DMS79 treated with DMSO at 0.1 percent for 48 hours (cell line): Measurements from ENCODE around the gene SRRM3.
"Not testable (repeated sequence)": the region's sequence is repeated elsewhere in the genome, so short reads cannot be mapped to it uniquely, and the experiment has no call there.

Source experiments
- DNase-seq: peaks from one replicate; lab custom pipeline; 2025; lab: John Stamatoyannopoulos, UW

Gene SRRM3

GRCh38 chr7:76230214-76230613, 28.5 kb downstream of the SRRM3 start:
- DNase-seq: no peak

GRCh38 chr7:76231071-76231470, 29.4 kb downstream of the SRRM3 start:
- DNase-seq: peak; percentile 33

- no peak for DNase-seq
These were observed 29.9 kb downstream of the SRRM3 start for GRCh38 chr7:76231583-76231982.

GRCh38 chr7:76232698-76233097, 31.0 kb downstream of the SRRM3 start:
- DNase-seq: no peak

- no peak for DNase-seq
These were observed 32.0 kb downstream of the SRRM3 start for GRCh38 chr7:76233538-76234281.

GRCh38 chr7:76234282-76234584, 32.5 kb downstream of the SRRM3 start:
- DNase-seq: no peak

- DNase-seq: no peak
These were observed 33.3 kb downstream of the SRRM3 start for GRCh38 chr7:76234931-76235441.

GRCh38 chr7:76236224-76236623, 34.5 kb downstream of the SRRM3 start:
- no peak for DNase-seq

- no peak for DNase-seq
These were observed 36.6 kb downstream of the SRRM3 start for GRCh38 chr7:76238326-76238725.

- DNase-seq: no peak
These were observed 39.4 kb downstream of the SRRM3 start for GRCh38 chr7:76241141-76241540.

- not testable (repeated sequence) for DNase-seq
These were observed 40.9 kb downstream of the SRRM3 start for GRCh38 chr7:76242517-76243063.

GRCh38 chr7:76244781-76245391, 43.2 kb downstream of the SRRM3 start:
- DNase-seq: no peak

GRCh38 chr7:76246804-76247389, 45.2 kb downstream of the SRRM3 start:
- DNase-seq: no peak

- no peak for DNase-seq
These were observed 46.2 kb downstream of the SRRM3 start for GRCh38 chr7:76247938-76248337.

- no peak for DNase-seq
These were observed 50.3 kb downstream of the SRRM3 start for GRCh38 chr7:76252021-76252420.

GRCh38 chr7:76254781-76255180, 53.1 kb downstream of the SRRM3 start:
- no peak for DNase-seq

GRCh38 chr7:76257973-76258372, 56.3 kb downstream of the SRRM3 start:
- DNase-seq: no peak

- no peak for DNase-seq
These were observed 57.7 kb downstream of the SRRM3 start for GRCh38 chr7:76259124-76260093.

GRCh38 chr7:76260171-76260703, 58.5 kb downstream of the SRRM3 start:
- DNase-seq: no peak

GRCh38 chr7:76261329-76261728, 59.6 kb downstream of the SRRM3 start:
- no peak for DNase-seq

- no peak for DNase-seq
These were observed 60.2 kb downstream of the SRRM3 start for GRCh38 chr7:76261931-76262330.
